Coronary artery (tissue), 2 donors: ENCODE measurements around the gene CHST9.

Experiments used
- DNase-seq: peaks from one replicate; pipeline ENCODE4 v3.0.0-alpha.2; 2017; ENCODE audit warnings: low spot score
- H3K27ac ChIP-seq, 2 donors: fragments of 200-600 bp; sonication (generic); one replicate each; pipeline ENCODE4 v1.5.1; 2016 to 2019
- H3K4me3 ChIP-seq: fragments of 200-600 bp; sonication (generic); 2 replicates; pipeline ENCODE4 v1.5.1; 2016; ENCODE audit warnings: mild to moderate bottlenecking, moderate library complexity
- CTCF ChIP-seq: fragments of 200-600 bp; sonication (generic); IDR thresholded peaks from one replicate; pipeline ENCODE4 v1.5.1; 2019; ENCODE audit warnings: antibody characterized with exemption

CHST9 gene

GRCh38 chr18:27008575-27008974 is 176.5 kb downstream of the CHST9 start:
- no peak overlapping the region for H3K27ac ChIP-seq
- DNase-seq, result no peak
- TF ChIP-seq CTCF, result no peak
- no peak overlapping the region for H3K4me3 ChIP-seq

GRCh38 chr18:27007880-27008279 is 177.2 kb downstream of the CHST9 start:
- Histone ChIP-seq H3K4me3 (no peak overlapping the region), H3K27ac (no peak overlapping the region)
- DNase-seq, result no peak
- no peak for TF ChIP-seq CTCF

- Histone ChIP-seq H3K4me3 (no peak overlapping the region), H3K27ac (no peak overlapping the region)
- no peak for DNase-seq
- TF ChIP-seq CTCF, result no peak
Observed at GRCh38 chr18:27005589-27005988, 179.5 kb downstream of the CHST9 start.

- DNase-seq, result no peak
- H3K4me3 ChIP-seq, result no peak overlapping the region
- no peak for TF ChIP-seq CTCF
- H3K27ac ChIP-seq, result no peak overlapping the region
Observed at GRCh38 chr18:27004056-27004829, 180.9 kb downstream of the CHST9 start.

GRCh38 chr18:26999797-27000196 is 185.3 kb downstream of the CHST9 start:
- DNase-seq, result no peak
- no peak overlapping the region for H3K27ac ChIP-seq
- no peak overlapping the region for H3K4me3 ChIP-seq
- no peak for TF ChIP-seq CTCF

- no peak overlapping the region for H3K27ac ChIP-seq
- TF ChIP-seq CTCF, result no peak
- DNase-seq, result no peak
- H3K4me3 ChIP-seq, result no peak overlapping the region
Observed at GRCh38 chr18:26993568-26993967, 191.5 kb downstream of the CHST9 start.

- DNase-seq, result no peak
- H3K4me3 ChIP-seq, result no peak overlapping the region
- no peak overlapping the region for H3K27ac ChIP-seq
- no peak for TF ChIP-seq CTCF
Observed at GRCh38 chr18:26992926-26993325, 192.2 kb downstream of the CHST9 start.
